ENCODE data around the gene CCDC187. TPM values are rescaled to one million over a fixed set of nuclear protein-coding genes. Genes with fewer than 3 reads are reported as not detected.

CCDC187 gene
- total and polyA plus RNA-seq, 2 of the 8 experiments (the other 6 are each of a cell fraction or from before 2014, with no cell fraction given) = 0.02 TPM; not detected in 1

- TF ChIP-seq CHD7 (IDR thresholded peaks at IDR 0.05; ENCODE audit: insufficient replicate concordance, low read length) (no peak), CREB1 (IDR thresholded peaks at IDR 0.05) (no peak; the same call in 1 of the 2 replicates), EP300 (IDR thresholded peaks at IDR 0.05; ENCODE audit: borderline replicate concordance in 1 of 2, low read depth in 2 of 2, low read length in 2 of 2) (no peak), ATF3 (IDR thresholded peaks at IDR 0.05; ENCODE audit: insufficient read depth, low read depth, low read length) (peak; percentile 33; the same call in 1 of the 2 replicates), JUND (IDR thresholded peaks at IDR 0.05; ENCODE audit: low read length) (no peak), RXRA (IDR thresholded peaks at IDR 0.05; ENCODE audit: insufficient read depth, low read depth, low read length) (no peak), POU5F1 (IDR thresholded peaks at IDR 0.05; ENCODE audit: low read depth, low read length) (no peak), SP4 (IDR thresholded peaks at IDR 0.05; ENCODE audit: low read length) (no peak), SIRT6 (IDR thresholded peaks at IDR 0.05; ENCODE audit: low read length) (no peak)
Measured at GRCh38 chr9:136245219-136246150, 58.4 kb downstream of the CCDC187 start, which contains the start of gene QSOX2 (continued).
